Gastroesophageal sphincter (tissue), 3 donors: ENCODE measurements around the gene PTTG1.

Experiments used
- CTCF ChIP-seq, 4 experiments: fragments of 200-600 bp in 2 of 4; fragments of 450-650 bp in 2 of 4; sonication (generic) in 1 of 4; IDR thresholded peaks; one replicate each; pipeline ENCODE4 v1.5.1; 2017 to 2019; ENCODE audit warnings: antibody characterized with exemption in 4 of 4, mild to moderate bottlenecking in 2 of 4, moderate library complexity in 2 of 4
- POLR2A ChIP-seq, 2 donors: fragments of 450-650 bp; IDR thresholded peaks; one replicate each; pipeline ENCODE4 v1.6.1; 2017; ENCODE audit warnings: antibody characterized with exemption in 2 of 2, mild to moderate bottlenecking in 2 of 2, moderate library complexity in 1 of 2
- POLR2AphosphoS5 ChIP-seq: sonication (generic); formaldehyde crosslinking; IDR thresholded peaks from one replicate; pipeline ENCODE4 v1.6.1; 2017; ENCODE audit warnings: antibody characterized with exemption

- TF ChIP-seq CTCF (IDR thresholded peaks at IDR 0.05) (no peak), POLR2AphosphoS5 (no peak), POLR2A (IDR thresholded peaks at IDR 0.05) (no peak)
Observed at GRCh38 chr5:160469156-160470144, 47.8 kb downstream of the PTTG1 start.
